ENCODE measurements around the gene LLGL1.

The LLGL1 gene

GRCh38 chr17:18190628-18191235 lies 34.7 kb upstream of the LLGL1 start:
- no peak for DNase-seq (ENCODE audit: low read depth in 1 of 2, low spot score in 1 of 2)

GRCh38 chr17:18191236-18191667 lies 34.2 kb upstream of the LLGL1 start:
- DNase-seq (ENCODE audit: low read depth in 1 of 2, low spot score in 1 of 2): no peak
- no peaks in the 10 kb centered on the region for H3K27me3 ChIP-seq (ENCODE audit: insufficient read depth, poor library complexity, severe bottlenecking)
- TF ChIP-seq SPI1 (IDR thresholded peaks at IDR 0.05; ENCODE audit: borderline replicate concordance, low read depth): no peak
- TF ChIP-seq POLR2AphosphoS5 (IDR thresholded peaks at IDR 0.05; ENCODE audit: low read depth): no peak
- TF ChIP-seq CTCF (IDR thresholded peaks at IDR 0.05; ENCODE audit: insufficient read depth, low read length): no peak
- TF ChIP-seq, protein P1, sequence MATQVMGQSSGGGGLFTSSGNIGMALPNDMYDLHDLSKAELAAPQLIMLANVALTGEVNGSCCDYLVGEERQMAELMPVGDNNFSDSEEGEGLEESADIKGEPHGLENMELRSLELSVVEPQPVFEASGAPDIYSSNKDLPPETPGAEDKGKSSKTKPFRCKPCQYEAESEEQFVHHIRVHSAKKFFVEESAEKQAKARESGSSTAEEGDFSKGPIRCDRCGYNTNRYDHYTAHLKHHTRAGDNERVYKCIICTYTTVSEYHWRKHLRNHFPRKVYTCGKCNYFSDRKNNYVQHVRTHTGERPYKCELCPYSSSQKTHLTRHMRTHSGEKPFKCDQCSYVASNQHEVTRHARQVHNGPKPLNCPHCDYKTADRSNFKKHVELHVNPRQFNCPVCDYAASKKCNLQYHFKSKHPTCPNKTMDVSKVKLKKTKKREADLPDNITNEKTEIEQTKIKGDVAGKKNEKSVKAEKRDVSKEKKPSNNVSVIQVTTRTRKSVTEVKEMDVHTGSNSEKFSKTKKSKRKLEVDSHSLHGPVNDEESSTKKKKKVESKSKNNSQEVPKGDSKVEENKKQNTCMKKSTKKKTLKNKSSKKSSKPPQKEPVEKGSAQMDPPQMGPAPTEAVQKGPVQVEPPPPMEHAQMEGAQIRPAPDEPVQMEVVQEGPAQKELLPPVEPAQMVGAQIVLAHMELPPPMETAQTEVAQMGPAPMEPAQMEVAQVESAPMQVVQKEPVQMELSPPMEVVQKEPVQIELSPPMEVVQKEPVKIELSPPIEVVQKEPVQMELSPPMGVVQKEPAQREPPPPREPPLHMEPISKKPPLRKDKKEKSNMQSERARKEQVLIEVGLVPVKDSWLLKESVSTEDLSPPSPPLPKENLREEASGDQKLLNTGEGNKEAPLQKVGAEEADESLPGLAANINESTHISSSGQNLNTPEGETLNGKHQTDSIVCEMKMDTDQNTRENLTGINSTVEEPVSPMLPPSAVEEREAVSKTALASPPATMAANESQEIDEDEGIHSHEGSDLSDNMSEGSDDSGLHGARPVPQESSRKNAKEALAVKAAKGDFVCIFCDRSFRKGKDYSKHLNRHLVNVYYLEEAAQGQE (IDR thresholded peaks at IDR 0.05; ENCODE audit: insufficient replicate concordance, low read depth): no peak
- TF ChIP-seq GABPA (IDR thresholded peaks at IDR 0.05; ENCODE audit: low read depth): no peak
- H3K4me3 ChIP-seq (replicated peaks; ENCODE audit: insufficient read depth, low read length): no peak overlapping the region
- no peak overlapping the region for H3K27ac ChIP-seq (replicated peaks)

More at GRCh38 chr17:18190628-18191235, 34.7 kb upstream of the LLGL1 start:
- no peaks in the 10 kb centered on the region for H3K27me3 ChIP-seq (ENCODE audit: insufficient read depth, poor library complexity, severe bottlenecking)
- TF ChIP-seq POLR2AphosphoS5 (IDR thresholded peaks at IDR 0.05; ENCODE audit: low read depth) (no peak), SPI1 (IDR thresholded peaks at IDR 0.05; ENCODE audit: borderline replicate concordance, low read depth) (no peak), CTCF (IDR thresholded peaks at IDR 0.05; ENCODE audit: insufficient read depth, low read length) (no peak), GABPA (IDR thresholded peaks at IDR 0.05; ENCODE audit: low read depth) (no peak)
- TF ChIP-seq, protein P1 (IDR thresholded peaks at IDR 0.05; ENCODE audit: insufficient replicate concordance, low read depth): no peak
- no peak overlapping the region for H3K4me3 ChIP-seq (replicated peaks; ENCODE audit: insufficient read depth, low read length)
- H3K27ac ChIP-seq (replicated peaks): no peak overlapping the region

- no peak overlapping the region for H3K4me3 ChIP-seq (replicated peaks; ENCODE audit: insufficient read depth, low read length)
- TF ChIP-seq, protein P1 (IDR thresholded peaks at IDR 0.05; ENCODE audit: insufficient replicate concordance, low read depth): no peak
- no peak for TF ChIP-seq POLR2AphosphoS5 (IDR thresholded peaks at IDR 0.05; ENCODE audit: low read depth)
- no peak for TF ChIP-seq GABPA (IDR thresholded peaks at IDR 0.05; ENCODE audit: low read depth)
- H3K27me3 ChIP-seq (ENCODE audit: insufficient read depth, poor library complexity, severe bottlenecking): no peaks in the 10 kb centered on the region
- no peak for DNase-seq (ENCODE audit: low read depth in 1 of 2, low spot score in 1 of 2)
- no peak overlapping the region for H3K27ac ChIP-seq (replicated peaks)
Observed at GRCh38 chr17:18191967-18192366, 33.5 kb upstream of the LLGL1 start.

Data from HL-60 (cell line).